Astrocyte (in vitro differentiated cells and primary cell): ENCODE results near the gene GALNT17.

Source experiments
- EZH2 ChIP-seq: IDR thresholded peaks from 2 replicates; pipeline ENCODE4 v1.6.1; 2012; ENCODE audit warnings: mild to moderate bottlenecking, low read length, inconsistent platforms; ENCODE audit not compliant: insufficient read depth
- TF ChIP-seq, protein P1 (sequence below): IDR thresholded peaks from 2 replicates; pipeline ENCODE4 v1.5.1; 2011; ENCODE audit warnings: low read depth, mild to moderate bottlenecking, inconsistent platforms, low read length, moderate library complexity; ENCODE audit not compliant: insufficient read depth

DNA sequence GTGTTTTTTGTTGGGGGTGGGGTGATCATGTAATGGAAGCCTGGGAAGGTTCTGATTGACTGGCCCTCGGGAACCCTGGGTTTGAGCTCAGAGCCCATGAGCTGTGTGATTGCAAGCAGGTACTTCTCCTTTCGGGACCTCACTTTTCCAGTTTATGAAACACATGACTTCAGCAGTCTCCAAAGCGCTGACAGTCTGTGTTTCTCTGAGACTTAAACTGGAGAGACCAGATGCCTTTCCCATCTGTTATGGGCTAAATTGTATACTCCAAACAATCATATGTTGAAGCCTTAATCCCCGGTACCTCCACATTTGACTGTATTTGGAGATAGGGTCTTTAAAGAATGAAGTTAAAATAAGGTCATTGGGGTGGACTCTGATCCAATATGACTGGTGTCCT lies 493.6 kb downstream of the GALNT17 start:
- TF ChIP-seq, protein P1, sequence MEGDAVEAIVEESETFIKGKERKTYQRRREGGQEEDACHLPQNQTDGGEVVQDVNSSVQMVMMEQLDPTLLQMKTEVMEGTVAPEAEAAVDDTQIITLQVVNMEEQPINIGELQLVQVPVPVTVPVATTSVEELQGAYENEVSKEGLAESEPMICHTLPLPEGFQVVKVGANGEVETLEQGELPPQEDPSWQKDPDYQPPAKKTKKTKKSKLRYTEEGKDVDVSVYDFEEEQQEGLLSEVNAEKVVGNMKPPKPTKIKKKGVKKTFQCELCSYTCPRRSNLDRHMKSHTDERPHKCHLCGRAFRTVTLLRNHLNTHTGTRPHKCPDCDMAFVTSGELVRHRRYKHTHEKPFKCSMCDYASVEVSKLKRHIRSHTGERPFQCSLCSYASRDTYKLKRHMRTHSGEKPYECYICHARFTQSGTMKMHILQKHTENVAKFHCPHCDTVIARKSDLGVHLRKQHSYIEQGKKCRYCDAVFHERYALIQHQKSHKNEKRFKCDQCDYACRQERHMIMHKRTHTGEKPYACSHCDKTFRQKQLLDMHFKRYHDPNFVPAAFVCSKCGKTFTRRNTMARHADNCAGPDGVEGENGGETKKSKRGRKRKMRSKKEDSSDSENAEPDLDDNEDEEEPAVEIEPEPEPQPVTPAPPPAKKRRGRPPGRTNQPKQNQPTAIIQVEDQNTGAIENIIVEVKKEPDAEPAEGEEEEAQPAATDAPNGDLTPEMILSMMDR, result no peak
- no peak for TF ChIP-seq EZH2
